ENCODE measurements around the gene TMEM43.

Gene TMEM43

DNA sequence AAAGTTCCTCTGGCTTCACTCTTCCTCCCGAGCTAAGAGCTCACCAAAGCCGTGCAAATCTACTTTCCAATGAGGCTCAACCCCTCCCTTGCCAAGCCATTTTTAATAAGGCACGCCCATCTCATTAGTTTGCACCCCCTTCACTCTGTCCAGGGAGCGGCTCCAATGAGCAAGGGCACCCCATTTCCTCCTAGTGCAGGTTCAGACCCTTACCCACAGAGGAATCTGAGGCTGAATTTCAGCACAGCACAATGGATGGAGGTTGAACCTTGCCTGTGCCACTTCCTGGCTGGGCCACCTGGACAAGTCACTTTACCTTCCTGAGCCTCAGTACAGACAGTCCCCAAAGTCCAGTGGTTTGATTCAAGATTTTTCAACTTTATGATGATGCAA is 28.1 kb downstream of the TMEM43 start:
- no peak for DNase-seq

- DNase-seq = no peak
These were observed 28.8 kb downstream of the TMEM43 start for GRCh38 chr3:14153663-14154062.

DNA sequence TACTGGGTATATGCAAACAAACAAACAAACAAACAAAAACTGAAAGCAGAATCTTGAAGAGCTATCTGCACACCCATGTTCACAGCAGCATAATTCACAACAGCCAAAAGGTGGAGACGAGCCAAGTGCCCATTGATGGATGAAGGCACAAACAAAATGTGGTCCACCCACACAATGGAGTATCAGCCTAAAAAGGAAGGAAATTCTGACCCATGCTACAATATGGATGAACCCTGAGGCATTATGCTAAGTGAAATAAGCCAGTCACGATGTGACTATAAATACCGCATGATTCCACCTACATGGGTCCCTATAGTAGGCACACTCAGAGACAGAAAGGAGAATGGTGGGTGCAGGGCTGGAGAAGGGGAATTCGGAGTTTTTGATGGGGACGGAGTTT is 29.4 kb downstream of the TMEM43 start:
- no peak for DNase-seq

DNA sequence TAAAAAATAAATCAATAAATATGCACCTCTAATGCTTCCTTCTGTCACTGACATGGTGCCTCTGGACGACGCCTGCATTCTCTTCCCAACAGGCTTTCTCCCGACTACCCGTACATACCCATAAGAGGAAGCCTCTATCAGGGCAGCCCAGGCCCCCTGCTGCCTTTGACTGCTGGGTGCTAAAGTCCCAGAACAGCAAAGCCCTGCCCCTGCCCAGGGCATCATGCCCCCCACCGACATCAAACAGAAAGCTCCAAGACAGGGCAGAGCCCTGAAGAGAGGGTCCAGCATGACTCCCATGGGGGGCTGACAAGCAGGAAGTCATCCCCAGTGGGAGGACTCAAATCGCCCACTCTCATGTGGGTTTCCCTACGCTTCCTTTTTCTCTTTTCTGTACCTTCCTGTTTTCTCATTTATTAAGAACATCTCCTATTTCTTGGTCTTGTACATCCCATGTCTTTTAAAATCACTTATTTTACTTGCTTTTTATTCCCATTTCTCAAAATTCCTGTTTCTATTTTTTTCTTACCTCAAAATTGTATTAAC is 30.1 kb downstream of the TMEM43 start:
- no peak for DNase-seq

- no peak for DNase-seq
These were observed 31.3 kb downstream of the TMEM43 start for GRCh38 chr3:14156201-14156600.

GRCh38 chr3:14156843-14157561 is 32.1 kb downstream of the TMEM43 start:
- DNase-seq = no peak

DNA sequence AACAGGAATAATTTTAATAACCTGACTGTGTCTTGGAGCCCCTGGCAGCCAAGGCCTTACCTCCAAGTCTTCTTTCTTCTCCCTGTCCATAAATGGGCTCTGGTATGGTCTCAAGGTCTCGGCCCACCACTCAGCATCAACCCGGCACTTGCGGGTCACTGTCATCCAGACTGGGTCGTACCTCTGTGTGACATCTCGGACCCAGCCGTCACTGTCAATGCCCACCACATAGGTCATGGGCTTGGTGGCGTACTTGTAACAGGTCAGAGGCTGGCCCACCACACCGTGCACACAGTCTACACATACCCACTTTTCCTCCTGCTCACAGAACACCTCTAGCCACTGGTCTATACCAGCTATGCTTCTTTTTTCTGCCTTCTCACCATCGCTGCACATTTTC is 33.1 kb downstream of the TMEM43 start:
- DNase-seq = no peak

- DNase-seq = no peak
These were observed 33.5 kb downstream of the TMEM43 start for GRCh38 chr3:14158370-14158769.

GRCh38 chr3:14159426-14159825 is 34.6 kb downstream of the TMEM43 start:
- DNase-seq = no peak

GRCh38 chr3:14161282-14161681 is 36.4 kb downstream of the TMEM43 start:
- DNase-seq = no peak

- no peak for DNase-seq
These were observed 37.3 kb downstream of the TMEM43 start for GRCh38 chr3:14162178-14162577.

GRCh38 chr3:14166877-14167603 is 42.2 kb downstream of the TMEM43 start:
- no peak for DNase-seq

GRCh38 chr3:14169435-14169834 is 44.6 kb downstream of the TMEM43 start:
- no peak for DNase-seq

DNA sequence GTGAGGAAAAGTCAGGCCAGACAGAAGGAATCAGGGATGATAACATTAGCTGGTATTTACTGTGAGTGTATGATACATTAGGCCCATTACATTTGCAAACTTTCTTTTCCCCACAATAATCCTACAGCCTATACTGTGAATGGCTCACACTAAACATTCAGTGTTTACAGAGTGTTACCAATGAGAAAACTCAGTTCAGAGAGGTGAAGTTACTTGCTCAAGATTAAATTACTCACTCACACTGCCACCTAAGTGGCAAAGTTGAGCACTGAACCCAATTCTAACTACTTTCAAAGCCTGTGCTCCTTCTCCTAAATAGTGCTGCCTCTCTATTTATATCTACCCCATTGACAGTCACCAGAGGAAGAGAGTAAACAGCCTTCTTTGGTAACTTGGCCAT is 45.0 kb downstream of the TMEM43 start:
- no peak for DNase-seq

DNA sequence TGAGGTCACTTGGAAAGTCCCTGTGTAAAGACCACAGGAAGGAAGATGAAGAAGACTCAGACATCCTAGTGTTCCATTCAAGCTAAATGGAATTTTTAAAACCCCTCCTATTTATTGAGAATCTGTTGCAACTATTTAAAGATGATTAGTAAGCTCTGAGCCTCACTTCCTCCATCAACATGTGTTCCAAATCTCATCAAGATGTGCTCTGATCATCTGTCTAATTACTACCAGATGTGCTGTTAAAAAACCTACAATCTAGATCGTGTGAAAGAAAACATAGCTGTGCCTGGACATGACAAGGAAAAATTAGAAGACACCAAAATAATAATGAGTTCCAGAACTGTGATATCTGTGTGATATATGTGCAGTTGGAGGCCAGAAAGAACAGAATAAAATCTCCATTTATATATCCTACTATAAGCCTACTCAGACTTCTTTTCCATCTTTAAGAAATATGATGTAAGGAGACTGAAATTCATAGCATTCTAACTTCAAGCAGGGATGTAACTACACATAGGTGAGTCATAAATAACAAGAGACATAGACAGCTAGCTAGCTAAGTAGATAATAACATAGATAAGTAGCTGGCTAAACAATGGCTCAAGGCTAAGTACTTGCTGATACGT is 45.8 kb downstream of the TMEM43 start:
- DNase-seq = no peak

- no peak for DNase-seq
These were observed 47.6 kb downstream of the TMEM43 start for GRCh38 chr3:14172496-14172895.

GRCh38 chr3:14174483-14174882 is 49.6 kb downstream of the TMEM43 start:
- no peak for DNase-seq

GRCh38 chr3:14175383-14176037 is 50.7 kb downstream of the TMEM43 start:
- DNase-seq = peak; percentile 20 to 81 (median 69)

DNA sequence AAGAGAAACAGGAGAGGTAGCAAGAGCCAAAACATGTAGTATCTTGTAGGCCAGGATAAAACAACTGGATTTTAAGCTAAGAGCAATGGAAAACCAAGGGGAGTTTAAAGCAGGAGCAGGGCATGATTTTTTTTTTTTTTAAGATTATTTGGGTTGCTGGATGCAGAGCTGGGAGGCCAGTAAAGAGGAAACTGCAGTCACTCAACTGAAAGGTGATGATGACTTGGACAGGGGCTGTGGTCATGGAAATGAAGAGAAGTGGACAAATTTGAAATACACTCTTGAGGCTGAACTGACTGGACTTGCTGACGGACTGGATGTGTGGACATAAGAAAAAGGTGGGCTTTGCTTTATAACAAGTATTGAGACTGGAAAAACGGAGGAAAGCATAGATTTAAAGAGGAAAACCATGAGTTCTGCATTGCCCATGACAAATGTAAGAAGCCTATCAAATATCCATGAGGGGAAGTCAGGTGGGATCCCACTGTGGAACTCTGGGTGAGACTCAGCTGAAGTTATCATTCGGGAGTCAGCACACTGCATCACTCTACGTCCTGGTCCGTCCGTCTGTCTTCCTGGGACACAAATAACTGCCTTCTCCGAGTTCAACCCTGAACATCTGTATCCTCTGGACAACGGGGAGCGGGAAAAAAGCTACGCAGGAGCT is 52.9 kb downstream of the TMEM43 start:
- DNase-seq = peak in 1 of 5 donors; percentile 11

DNA sequence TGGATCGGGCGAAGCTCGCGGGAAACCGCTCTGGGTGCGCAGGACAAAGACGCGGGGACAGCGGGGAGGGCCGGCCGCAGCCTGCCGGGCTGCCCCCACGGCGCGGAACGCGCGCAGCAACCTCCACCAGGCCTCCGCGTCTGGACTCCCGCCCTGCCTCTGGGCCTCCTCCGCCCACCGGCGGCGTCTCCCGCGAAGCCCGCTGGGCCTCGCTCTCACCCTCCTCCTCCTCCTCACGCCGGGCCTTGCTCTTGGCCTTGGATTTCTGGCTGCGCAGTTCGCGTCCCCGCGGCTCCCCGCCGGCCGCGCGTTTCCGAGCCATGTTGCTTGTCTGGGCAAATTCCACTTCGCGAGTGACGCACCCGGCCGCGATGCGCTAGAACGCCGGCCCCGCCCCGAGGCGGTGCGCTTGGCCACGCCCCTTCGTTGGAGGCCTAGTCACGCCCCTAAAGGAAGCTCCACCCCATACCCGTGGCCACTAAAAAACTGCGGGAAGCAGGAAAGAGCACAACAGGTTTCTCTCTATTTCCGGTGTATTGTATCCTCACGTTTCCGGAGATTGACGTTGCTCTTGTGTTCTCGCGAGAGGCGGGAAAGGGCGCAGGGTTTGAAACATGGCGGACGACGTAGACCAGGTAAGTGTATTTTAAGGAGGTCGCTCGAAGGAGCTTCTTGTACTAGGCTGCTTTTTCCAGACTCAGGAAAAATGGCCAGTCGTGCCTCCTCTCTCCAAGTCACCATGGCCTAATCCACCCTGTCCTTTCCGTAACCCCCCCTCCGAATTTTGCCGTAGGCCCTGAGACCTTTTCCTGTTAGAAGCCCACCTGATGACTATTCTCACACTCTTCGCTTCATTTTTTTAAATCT is 53.6 kb downstream of the TMEM43 start, which contains the start of the genes LSM3 and XPC:
LSM3 (plus strand) TSS at position 571 of the 867 bp plus-strand sequence; CDS start at position 615, 44 bp downstream.
XPC (minus strand) TSS at position 355 of the 867 bp plus-strand sequence; CDS start at position 322, 33 bp downstream.
- peak; percentile 94 to 97 (median 96) for DNase-seq

- DNase-seq = peak in 1 of 5 donors; percentile 8
These were observed 54.2 kb downstream of the TMEM43 start for GRCh38 chr3:14179114-14179465.
